DMS79 treated with DMSO at 0.1 percent for 48 hours (cell line): ENCODE results near the gene MINDY4B.

ENCODE experiments used
- DNase-seq: peaks from one replicate; lab custom pipeline; 2025; lab: John Stamatoyannopoulos, UW

MINDY4B gene

GRCh38 chr3:150905339-150905738 lies at the start of gene MINDY4B:
MINDY4B (minus strand) TSS chr3:150905439; CDS start chr3:150905439, 0 bp downstream.
- DNase-seq = no peak

DNA sequence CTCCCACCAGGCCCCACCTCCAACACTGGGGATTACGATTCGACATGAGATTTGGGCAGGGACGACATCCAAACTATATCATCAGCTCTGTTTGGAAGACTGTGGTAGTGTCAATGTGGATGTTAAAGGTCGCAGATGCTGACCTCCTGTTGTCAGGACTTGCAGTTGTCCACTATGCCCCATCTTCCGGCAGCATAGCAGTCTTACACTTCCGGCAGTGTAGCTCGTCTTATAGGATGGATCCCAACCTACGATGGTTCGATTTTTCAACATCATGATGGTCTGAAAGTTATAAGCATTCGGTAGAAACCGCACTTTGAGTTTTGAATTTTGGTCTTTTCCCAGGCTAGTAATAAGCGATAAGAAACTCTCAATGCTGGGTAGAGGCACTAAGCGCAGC lies 46.7 kb upstream of the MINDY4B start:
- DNase-seq = no peak

DNA sequence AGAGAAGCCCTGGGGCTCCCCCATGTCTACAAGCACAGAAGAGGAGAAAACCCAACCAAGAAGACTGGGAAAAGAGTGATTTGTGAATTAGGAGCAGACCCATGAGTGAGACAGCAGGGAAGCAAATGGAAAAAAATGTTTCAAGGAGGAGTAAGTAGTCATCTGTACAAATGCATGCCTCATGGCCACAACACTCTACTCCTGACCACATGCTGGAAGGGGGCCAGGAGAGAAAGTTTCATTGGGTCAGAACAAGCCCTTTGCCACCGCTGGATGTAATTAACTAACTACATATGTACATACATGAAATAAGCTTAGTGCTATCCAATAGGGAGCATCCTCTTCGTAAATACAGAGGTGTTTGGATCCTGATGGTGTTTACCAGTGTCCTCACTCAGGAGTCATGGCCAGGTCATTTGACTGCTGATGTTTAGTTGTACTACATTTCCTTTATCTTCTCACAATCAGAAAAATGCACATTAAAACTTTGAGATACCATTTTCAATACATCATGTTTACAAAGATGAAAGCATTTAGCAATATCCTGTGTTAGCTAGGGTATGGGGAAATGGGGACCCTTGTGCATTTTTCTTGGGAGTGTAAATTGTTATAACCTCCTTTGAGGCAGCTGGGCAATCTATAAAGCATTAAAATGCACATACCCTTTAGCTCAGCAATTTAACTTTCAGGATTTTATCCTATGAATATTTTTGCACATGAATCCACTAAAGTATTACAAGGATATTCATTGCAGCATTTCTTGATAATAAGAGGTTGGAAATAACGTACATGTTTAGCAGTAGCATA lies 40.2 kb upstream of the MINDY4B start:
- DNase-seq = no peak

DNA sequence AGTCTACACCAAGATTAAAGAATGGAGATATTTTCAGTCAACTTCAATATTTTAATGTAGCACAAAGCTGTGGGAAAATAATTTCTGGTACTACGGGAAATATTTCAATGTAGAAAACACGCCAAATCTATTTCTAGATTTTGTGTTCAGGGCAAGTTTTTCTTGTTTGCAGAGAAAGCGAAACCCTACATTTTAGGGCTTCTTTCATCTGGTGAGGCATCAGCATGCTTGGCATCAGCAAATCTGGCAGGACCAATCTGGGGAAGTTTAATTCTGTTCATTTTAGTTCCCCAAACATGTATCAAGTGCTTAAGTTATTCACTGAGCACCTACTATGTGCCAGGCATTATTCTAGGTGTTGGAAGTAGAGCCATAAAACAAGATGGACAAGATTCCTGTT lies 37.0 kb upstream of the MINDY4B start:
- DNase-seq = no peak

- no peak for DNase-seq
These were observed 31.5 kb upstream of the MINDY4B start for GRCh38 chr3:150936693-150937092.

- DNase-seq = no peak
These were observed 28.3 kb upstream of the MINDY4B start for GRCh38 chr3:150933473-150933995.

- no peak for DNase-seq
These were observed 26.5 kb upstream of the MINDY4B start for GRCh38 chr3:150931745-150932144.

GRCh38 chr3:150930839-150931238 lies 25.6 kb upstream of the MINDY4B start:
- DNase-seq = no peak

- DNase-seq = no peak
These were observed 23.0 kb upstream of the MINDY4B start for GRCh38 chr3:150928234-150928633.

DNA sequence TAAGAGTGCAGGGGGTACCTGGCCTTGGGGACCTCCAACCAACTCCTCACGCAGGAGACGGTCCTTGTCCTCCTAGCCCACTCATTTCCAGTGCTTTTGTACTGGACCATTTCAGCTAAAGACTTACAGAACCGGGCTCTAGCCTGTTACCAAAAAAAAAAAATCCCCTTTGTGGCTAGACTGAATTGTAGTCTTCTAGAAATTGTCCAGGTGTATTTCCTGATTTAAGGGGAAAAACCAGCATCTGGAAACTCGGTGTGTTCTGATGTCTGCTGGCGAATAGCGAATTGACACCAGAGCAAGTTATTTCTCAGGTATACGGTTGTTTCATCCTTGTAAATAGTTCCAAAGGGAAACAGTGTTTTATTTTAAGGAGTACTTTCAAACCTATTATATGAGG lies 21.1 kb upstream of the MINDY4B start:
- DNase-seq = no peak

GRCh38 chr3:150925751-150926201 lies 20.5 kb upstream of the MINDY4B start:
- no peak for DNase-seq

- no peak for DNase-seq
These were observed 17.4 kb upstream of the MINDY4B start for GRCh38 chr3:150922611-150923010.

- DNase-seq = no peak
These were observed 16.0 kb upstream of the MINDY4B start for GRCh38 chr3:150921209-150921608.

DNA sequence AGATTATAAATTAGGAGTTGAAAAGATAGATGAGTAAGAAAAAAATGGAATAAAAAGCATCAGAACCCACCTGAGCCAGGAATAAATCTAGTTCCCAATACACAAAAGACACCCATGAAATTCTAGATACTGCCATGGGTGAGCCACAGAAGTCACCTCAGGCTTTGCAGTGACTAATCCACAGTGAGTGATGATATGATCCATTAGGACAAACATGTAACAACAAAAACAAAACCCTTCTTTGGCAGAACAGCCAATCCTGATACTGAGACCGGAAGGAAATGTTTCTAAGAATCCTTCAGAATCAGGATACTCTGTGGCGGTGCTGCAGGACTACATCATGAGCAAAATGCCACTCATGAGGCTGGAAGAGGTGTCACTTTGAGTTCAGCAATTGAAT lies 15.0 kb upstream of the MINDY4B start:
- no peak for DNase-seq

DNA sequence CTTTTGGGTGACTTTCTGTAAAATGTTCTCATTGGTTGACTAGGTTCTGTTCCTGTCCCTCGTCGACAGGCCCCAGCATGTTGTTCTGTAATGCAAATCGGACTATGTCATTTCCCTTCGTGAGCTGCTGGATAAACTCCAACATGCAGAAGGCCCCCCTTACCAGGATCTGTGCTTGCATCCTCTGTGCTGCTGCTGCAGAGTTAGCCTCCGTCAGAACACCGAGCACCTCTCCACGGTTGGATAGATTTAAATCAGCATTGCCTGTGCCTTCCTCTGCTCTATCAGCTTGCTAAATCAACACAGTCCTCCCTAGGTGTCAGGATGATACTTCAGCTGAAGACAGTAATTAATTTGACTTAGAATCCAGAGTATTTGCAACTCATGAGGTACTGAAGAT lies 12.7 kb upstream of the MINDY4B start:
- DNase-seq = no peak

DNA sequence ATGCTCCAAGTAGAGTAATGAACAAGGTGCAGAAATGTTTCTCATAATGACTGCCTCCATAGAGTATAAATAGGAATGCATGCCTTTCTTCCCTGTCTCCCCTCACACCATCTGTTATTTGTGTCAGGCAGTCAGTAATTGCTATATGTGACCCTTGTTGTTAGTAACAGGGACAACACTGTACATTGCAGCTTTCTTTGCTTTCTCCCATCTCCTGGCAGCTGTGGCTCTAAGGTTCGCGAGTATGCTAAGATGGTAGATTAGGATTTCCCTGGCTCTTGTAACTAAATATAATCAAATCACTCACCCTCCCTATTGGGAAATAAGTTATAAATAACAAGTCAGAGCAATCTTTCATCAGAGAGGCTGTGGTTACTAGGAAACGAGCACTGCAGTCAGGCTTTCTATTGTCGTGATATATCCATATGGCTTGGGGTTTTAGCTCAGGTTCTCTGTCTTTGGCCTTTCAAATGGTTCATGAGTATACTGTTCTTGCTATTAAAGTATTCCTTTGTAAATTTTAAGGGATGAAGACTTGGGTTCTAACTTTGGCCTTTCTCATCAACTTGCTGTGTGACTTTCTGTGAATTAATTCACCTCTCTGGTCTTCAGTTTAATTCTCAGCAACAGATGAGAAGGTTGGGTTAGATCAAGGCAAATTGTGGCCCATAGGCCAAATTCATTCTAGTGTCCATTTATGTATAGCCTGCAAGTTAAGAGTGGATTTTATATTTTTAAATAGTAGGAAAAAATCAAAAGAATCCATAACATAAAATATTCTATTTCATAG lies 8.1 kb upstream of the MINDY4B start:
- DNase-seq = no peak

DNA sequence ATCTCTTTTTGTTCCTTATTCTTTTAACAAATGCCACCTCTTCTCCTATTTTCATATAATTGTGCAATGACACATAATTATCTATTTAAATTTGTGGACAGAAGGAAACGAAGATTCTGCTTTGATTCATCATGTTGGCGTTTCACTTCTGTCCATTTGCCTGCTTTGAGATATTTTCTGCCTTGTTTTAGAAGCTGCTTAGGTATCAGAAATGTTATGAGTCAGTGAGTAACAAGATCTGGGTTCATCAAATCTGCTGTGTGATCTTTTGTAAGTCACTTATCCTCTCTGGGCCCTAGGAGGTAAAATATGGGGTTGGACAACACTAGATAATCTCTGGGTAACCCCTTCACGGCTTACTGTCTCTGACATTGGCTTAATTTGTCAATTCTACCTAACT lies 7.3 kb upstream of the MINDY4B start:
- DNase-seq = no peak

GRCh38 chr3:150911771-150912170 lies 6.5 kb upstream of the MINDY4B start:
- DNase-seq = no peak

DNA sequence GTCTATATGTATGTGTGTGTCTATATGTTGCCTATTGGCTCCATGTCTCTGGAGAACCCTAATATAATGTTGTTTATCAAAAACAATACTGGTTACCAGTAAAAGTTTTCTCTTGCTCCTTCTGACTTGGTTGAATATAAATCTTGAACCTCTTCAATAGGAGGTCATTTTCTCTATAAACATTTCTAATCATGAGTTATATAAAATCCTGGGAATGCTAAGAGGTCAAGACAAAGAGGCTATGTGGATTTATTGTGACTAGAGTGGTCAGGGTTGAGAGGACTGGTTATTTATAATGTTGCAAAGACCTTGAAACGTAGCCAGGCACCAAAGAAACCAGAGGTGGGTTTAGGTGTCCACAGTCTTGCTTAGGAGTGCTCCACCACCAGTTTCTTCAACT lies 1.2 kb upstream of the MINDY4B start:
- no peak for DNase-seq

DNA sequence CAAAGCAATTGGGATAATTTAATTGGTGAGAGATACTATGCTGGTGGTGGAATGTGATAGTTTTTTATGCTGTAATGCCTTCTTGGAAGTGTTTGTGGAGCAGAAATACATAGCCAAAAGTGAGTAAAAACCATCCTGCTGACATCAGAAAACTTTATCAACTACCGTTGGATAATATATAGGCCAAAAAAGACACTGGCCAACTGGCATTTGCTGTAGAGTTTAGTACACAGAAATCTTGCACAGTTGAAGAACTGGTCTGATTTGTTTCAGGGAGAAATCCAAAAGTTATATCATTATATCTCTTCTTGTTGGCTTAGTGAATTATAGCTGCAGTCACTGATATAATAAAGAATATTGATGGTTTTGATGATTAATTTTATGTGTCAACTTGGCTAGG lies 507 bp upstream of the MINDY4B start:
- DNase-seq = no peak

GRCh38 chr3:150902988-150903387 lies 2.3 kb downstream of the MINDY4B start:
- DNase-seq = no peak

GRCh38 chr3:150901793-150902192 lies 3.4 kb downstream of the MINDY4B start:
- DNase-seq = no peak

DNA sequence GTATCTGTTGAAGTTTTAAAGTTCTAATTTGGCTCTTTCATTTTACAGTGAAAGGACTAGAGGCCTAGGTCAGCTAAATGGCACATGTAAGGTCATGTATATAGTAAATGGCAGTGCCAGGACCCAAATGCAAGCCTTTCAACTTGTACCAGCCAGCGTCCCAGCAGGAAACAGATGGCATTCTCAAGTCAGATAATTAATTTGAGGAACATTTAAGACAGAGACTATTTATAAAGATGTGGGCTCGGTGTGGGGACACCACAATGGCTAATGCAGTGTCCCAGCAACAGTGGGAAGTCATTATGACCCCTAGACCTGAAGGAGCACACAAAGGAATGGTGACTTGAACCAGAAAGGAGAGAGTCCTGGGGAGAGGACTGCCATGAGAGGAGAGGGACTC lies 6.1 kb downstream of the MINDY4B start:
- no peak for DNase-seq
